H1 (cell line): ENCODE results near the gene SNED1. TPM values are rescaled to one million over a fixed set of nuclear protein-coding genes. Genes with fewer than 3 reads are reported as not detected.

Experiments used
- CTCF ChIA-PET: fragments of 300-600 bp; sonication (Branson Sonifier 250); formaldehyde crosslinking; loops from one replicate; lab custom pipeline; 2021; ENCODE audit not compliant: partially characterized antibody; lab: Charles Lee
- POLR2A ChIA-PET: fragments of 300-600 bp; sonication (Branson Sonifier 250); formaldehyde crosslinking; loops from one replicate; lab custom pipeline; 2021; ENCODE audit warnings: inconsistent platforms; ENCODE audit not compliant: partially characterized antibody; lab: Charles Lee
- DNase-seq, 2 experiments: peaks; one replicate each; pipeline versions ENCODE4 v3.0.0 to v3.0.0-alpha.2; 2010 to 2022; ENCODE audit warnings: low spot score in 2 of 2, low read depth in 1 of 2, mixed read lengths in 1 of 2
- FAIRE-seq: peaks from 2 replicates; lab custom pipeline; 2011; peaks lifted over from hg19 to GRCh38; lab: Jason Lieb, UNC
- H2AFZ ChIP-seq: 2 replicates; pipeline ENCODE4 v1.8.1; 2012; ENCODE audit warnings: low read length, inconsistent platforms
- H2AK5ac ChIP-seq: 2 replicates; pipeline ENCODE4 v1.6.1; 2013; ENCODE audit warnings: low read depth, low read length
- H2BK120ac ChIP-seq: replicated peaks from 2 replicates; pipeline ENCODE3; 2013; ENCODE audit warnings: low read depth, low read length, inconsistent platforms
- H2BK12ac ChIP-seq: 2 replicates; pipeline ENCODE4 v1.6.1; 2013; ENCODE audit warnings: low read depth, low read length
- H2BK15ac ChIP-seq: 2 replicates; pipeline ENCODE4 v1.6.1; 2013; ENCODE audit warnings: low read length
- H2BK20ac ChIP-seq: 2 replicates; pipeline ENCODE4 v1.6.1; 2013; ENCODE audit warnings: low read length
- H2BK5ac ChIP-seq: 2 replicates; pipeline ENCODE4 v1.6.1; 2013; ENCODE audit warnings: low read depth, low read length
- H3K14ac ChIP-seq: 2 replicates; pipeline ENCODE4 v1.6.1; 2013; ENCODE audit warnings: inconsistent platforms; ENCODE audit not compliant: insufficient read length
- H3K18ac ChIP-seq: 2 replicates; pipeline ENCODE4 v1.6.1; 2013; ENCODE audit warnings: low read length; ENCODE audit errors: extremely low read depth
- H3K23ac ChIP-seq: 2 replicates; pipeline ENCODE4 v1.6.1; 2013; ENCODE audit warnings: inconsistent platforms; ENCODE audit not compliant: insufficient read length
- H3K23me2 ChIP-seq: 2 replicates; pipeline ENCODE4 v1.6.1; 2013; ENCODE audit warnings: low read depth, low read length
- H3K27ac ChIP-seq: 2 replicates; pipeline ENCODE4 v1.6.1; 2011; ENCODE audit warnings: low read depth, low read length, inconsistent platforms
- H3K27me3 ChIP-seq, 4 experiments: replicated peaks in 1 of 4; 1 replicate in 1 of 4; 2 replicates in 3 of 4; pipeline versions ENCODE4 v1.6.1 to v1.8.1; 2011 to 2013; ENCODE audit warnings: low read length in 3 of 4, mild to moderate bottlenecking in 3 of 4, inconsistent platforms in 2 of 4, mixed read lengths in 2 of 4, moderate library complexity in 1 of 4; ENCODE audit not compliant: control insufficient read depth in 3 of 4, insufficient read depth in 3 of 4; ENCODE audit errors: extremely low read depth in 1 of 4
- H3K36me3 ChIP-seq, 4 experiments: 2 replicates each; pipeline versions ENCODE4 v1.6.1 to v1.8.1; 2011 to 2013; ENCODE audit warnings: mild to moderate bottlenecking in 4 of 4, low read length in 3 of 4, moderate library complexity in 2 of 4, control low read depth in 1 of 4, inconsistent platforms in 1 of 4; ENCODE audit not compliant: insufficient read depth in 4 of 4, control insufficient read depth in 2 of 4
- H3K4ac ChIP-seq: replicated peaks from 2 replicates; pipeline ENCODE3; 2013; ENCODE audit warnings: low read length, low read depth, mixed read lengths, inconsistent platforms; ENCODE audit not compliant: insufficient read length
- H3K4me1 ChIP-seq, 4 experiments: replicated peaks in 1 of 4; 1 replicate in 1 of 4; 2 replicates in 3 of 4; pipeline versions ENCODE4 v1.6.1 to v1.8.1; 2011 to 2013; ENCODE audit warnings: low read length in 3 of 4, inconsistent platforms in 2 of 4, mixed read lengths in 1 of 4; ENCODE audit not compliant: insufficient read depth in 4 of 4, control insufficient read depth in 3 of 4
- H3K4me2 ChIP-seq, 2 experiments: 2 replicates each; pipeline versions ENCODE4 v1.6.1 to v1.8.1; 2011 to 2013; ENCODE audit warnings: low read depth in 2 of 2, low read length in 2 of 2, control low read depth in 1 of 2, inconsistent platforms in 1 of 2, mild to moderate bottlenecking in 1 of 2; ENCODE audit not compliant: insufficient read depth in 1 of 2
- H3K4me3 ChIP-seq, 4 experiments: fragments of 200-600, 300-600 bp in 1 of 4; sonication (generic), shearing (Covaris generic), sonication (Bioruptor Twin) in 1 of 4; 2 replicates each; pipeline versions ENCODE4 v1.5.1 to v1.8.1; 2011 to 2016; ENCODE audit warnings: low read length in 4 of 4, low read depth in 3 of 4, control low read depth in 2 of 4, inconsistent platforms in 2 of 4, mild to moderate bottlenecking in 2 of 4, mixed read lengths in 1 of 4, moderate library complexity in 1 of 4; ENCODE audit not compliant: insufficient read depth in 2 of 4; ENCODE audit errors: extremely low read depth in 1 of 4
- H3K56ac ChIP-seq: replicated peaks from 2 replicates; pipeline ENCODE3; 2013; ENCODE audit warnings: low read depth, mild to moderate bottlenecking, mixed read lengths, low read length, inconsistent platforms; ENCODE audit not compliant: insufficient read length
- H3K79me1 ChIP-seq: 2 replicates; pipeline ENCODE4 v1.6.1; 2013; ENCODE audit warnings: low read depth, low read length, control low read depth
- H3K79me2 ChIP-seq, 2 experiments: 2 replicates each; pipeline versions ENCODE4 v1.6.1 to v1.8.1; 2012 to 2013; ENCODE audit warnings: low read length in 2 of 2, mild to moderate bottlenecking in 2 of 2, inconsistent platforms in 1 of 2; ENCODE audit not compliant: insufficient read depth in 2 of 2, control insufficient read depth in 1 of 2
- H3K9ac ChIP-seq, 4 experiments: replicated peaks in 1 of 4; 1 replicate in 1 of 4; 2 replicates in 3 of 4; pipeline versions ENCODE4 v1.6.1 to v1.8.1; 2011 to 2013; ENCODE audit warnings: low read depth in 3 of 4, low read length in 3 of 4, control low read depth in 2 of 4, mild to moderate bottlenecking in 2 of 4, moderate library complexity in 2 of 4, inconsistent platforms in 1 of 4; ENCODE audit errors: extremely low read depth in 1 of 4
- H3K9me3 ChIP-seq, 2 experiments: 2 replicates each; pipeline versions ENCODE4 v1.6.1 to v1.8.1; 2012 to 2013; ENCODE audit warnings: mild to moderate bottlenecking in 2 of 2, moderate library complexity in 2 of 2, control low read depth in 1 of 2, inconsistent platforms in 1 of 2, low read depth in 1 of 2, low read length in 1 of 2, mixed read lengths in 1 of 2; ENCODE audit not compliant: insufficient read depth in 2 of 2
- H4K20me1 ChIP-seq, 2 experiments: replicated peaks in 1 of 2; 2 replicates each; pipeline versions ENCODE3 to v1.8.1; 2011 to 2013; ENCODE audit warnings: inconsistent platforms in 2 of 2, low read length in 2 of 2, mild to moderate bottlenecking in 1 of 2; ENCODE audit not compliant: insufficient read depth in 2 of 2, control insufficient read depth in 1 of 2
- H4K5ac ChIP-seq: 2 replicates; pipeline ENCODE4 v1.6.1; 2013; ENCODE audit warnings: low read length, low read depth, mixed read lengths, inconsistent platforms; ENCODE audit not compliant: insufficient read length
- H4K8ac ChIP-seq: 2 replicates; pipeline ENCODE4 v1.8.0; 2013; ENCODE audit warnings: mild to moderate bottlenecking, moderate library complexity, low read length, inconsistent platforms; ENCODE audit not compliant: insufficient read depth; ENCODE audit errors: extremely low read depth
- H4K91ac ChIP-seq: replicated peaks from 2 replicates; pipeline ENCODE3; 2013; ENCODE audit warnings: low read length, mixed read lengths, inconsistent platforms; ENCODE audit not compliant: insufficient read length
- BRCA1 ChIP-seq: IDR thresholded peaks from 2 replicates; pipeline ENCODE4 v1.6.1; 2012; ENCODE audit warnings: low read depth, low read length, improper control_type of control experiment
- E2F6 ChIP-seq: IDR thresholded peaks from 2 replicates; pipeline ENCODE4 v1.6.1; 2012; ENCODE audit warnings: inconsistent platforms
- EZH2 ChIP-seq: fragments of 200-600 bp; sonication (generic); IDR thresholded peaks from 2 replicates; pipeline ENCODE4 v1.7.1; 2012; ENCODE audit warnings: low read depth, mild to moderate bottlenecking, moderate library complexity, low read length, inconsistent platforms; ENCODE audit not compliant: severe bottlenecking
- GTF2F1 ChIP-seq: IDR thresholded peaks from 2 replicates; pipeline ENCODE4 v1.6.1; 2012; ENCODE audit warnings: low read depth, low read length, improper control_type of control experiment, borderline replicate concordance
- KDM5A ChIP-seq: fragments of 200-600 bp; IDR thresholded peaks from 2 replicates; pipeline ENCODE4 v1.7.1; 2012; ENCODE audit warnings: mild to moderate bottlenecking, low read length, inconsistent platforms, mixed read lengths
- POLR2AphosphoS5 ChIP-seq: IDR thresholded peaks from 2 replicates; pipeline ENCODE4 v1.6.1; 2011; ENCODE audit warnings: low read depth, low read length
- RBBP5 ChIP-seq: IDR thresholded peaks from 2 replicates; pipeline ENCODE4 v1.7.1; 2012; ENCODE audit warnings: low read depth, mild to moderate bottlenecking, inconsistent platforms, low read length, moderate library complexity, borderline replicate concordance
- RNF2 ChIP-seq: fragments of 200-900, 300-1000 bp; sonication (generic); IDR thresholded peaks from 2 replicates; pipeline ENCODE4 v1.7.1; 2016; ENCODE audit warnings: borderline replicate concordance, low read depth, mild to moderate bottlenecking, antibody characterized with exemption, low read length; ENCODE audit not compliant: poor library complexity, severe bottlenecking; ENCODE audit errors: missing control alignments
- SP1 ChIP-seq: IDR thresholded peaks from 2 replicates; pipeline ENCODE4 v1.6.1; 2011; ENCODE audit warnings: low read depth, low read length
- SUZ12 ChIP-seq: fragments of 200-600 bp; sonication (generic); IDR thresholded peaks from 2 replicates; pipeline ENCODE4 v1.6.1; 2012; ENCODE audit warnings: mild to moderate bottlenecking, inconsistent platforms, low read length, moderate library complexity, mixed read lengths
- TAF1 ChIP-seq: IDR thresholded peaks from 2 replicates; pipeline ENCODE4 v1.6.1; 2011; ENCODE audit warnings: mild to moderate bottlenecking, low read depth, low read length
- WGBS, 2 experiments: shearing (Covaris generic) in 1 of 2; methylation state at CpG; one replicate each; pipeline versions ENCODE4 v1.1.6 to v1.1.7; 2013 to 2015; ENCODE audit warnings: low lambda C conversion rate in 2 of 2, mixed read lengths in 2 of 2, inconsistent platforms in 1 of 2, low coverage in 1 of 2, missing lambda C conversion rate in 1 of 2; ENCODE audit not compliant: insufficient replicate concordance in 2 of 2, insufficient coverage in 1 of 2, insufficient read length in 1 of 2; ENCODE audit errors: extremely low coverage in 1 of 2, missing lambda C conversion rate in 1 of 2; 5-methylcytosine and 5-hydroxymethylcytosine counted together
- polyA plus RNA-seq, 7 experiments: library from polyadenylated mRNA; depleted of rRNA in 3 of 7; stranded (reverse) in 5 of 7; unstranded in 2 of 7; fragments of >200 nt in 5 of 7; fragments of 200-250 nt in 2 of 7; gene quantifications; 1 replicate in 5 of 7; 2 replicates in 1 of 7; 4 replicates in 1 of 7; pipeline versions ENCODE4 v1.2.1 to v1.2.3, GENCODE V29; 2011 to 2013; ENCODE audit warnings: missing spikeins in 2 of 7, mixed read lengths in 2 of 7
- total RNA-seq: library from RNA; stranded (reverse); fragmentation: NEBNext Ultra II Directional; extraction: Animal tissue kit (Norgen Biotek cat#: 25700); gene quantifications from 2 replicates; pipeline ENCODE4 v1.2.1, GENCODE V29; 2021

Gene SNED1
- total and polyA plus RNA-seq, 2 of the 8 experiments (the other 6 are each of a cell fraction or from before 2014, with no cell fraction given), result 1.9 TPM

GRCh38 chr2:240963065-240963867, 35.2 kb upstream of the SNED1 start:
- H3K27ac ChIP-seq, result no peak overlapping the region
- H2BK120ac ChIP-seq, result no peak overlapping the region
- no peaks in the 10 kb centered on the region for H3K79me1 ChIP-seq
- no peak overlapping the region for H3K4me2 ChIP-seq
- H3K36me3 ChIP-seq, result no peaks in the 10 kb centered on the region
- peaks cover 8% of the 10 kb centered on the region; the same call in 1 of the 2 replicates for H3K23me2 ChIP-seq
- FAIRE-seq (no peak), DNase-seq (peak in 1 of 2 experiments; percentile 45)
- no peak overlapping the region for H2AFZ ChIP-seq
- no peak overlapping the region for H2BK5ac ChIP-seq
- no peak overlapping the region for H2BK20ac ChIP-seq
- no peaks in the 10 kb centered on the region for H3K9me3 ChIP-seq
- H3K79me2 ChIP-seq, result no peaks in the 10 kb centered on the region
- ChIA-PET POLR2A (no interaction called here), CTCF (interaction anchor here (0.7 to 1.1 kb wide), 3 partner anchors 20 to 112 kb away, joined by 3 to 5 read pairs (median 3); no protein-coding TSS in a partner anchor)
- H3K14ac ChIP-seq, result no peak overlapping the region
- H3K9ac ChIP-seq, result no peak overlapping the region
- no peak overlapping the region for H2BK15ac ChIP-seq
- H3K23ac ChIP-seq, result no peak overlapping the region
- H3K27me3 ChIP-seq, result no peaks in the 10 kb centered on the region
- no peak overlapping the region for H3K18ac ChIP-seq
- H4K91ac ChIP-seq, result peak overlapping the region; percentile 77
- H2AK5ac ChIP-seq, result no peak overlapping the region
- H4K5ac ChIP-seq, result no peak overlapping the region
- no peak overlapping the region for H3K4ac ChIP-seq
- H3K56ac ChIP-seq, result no peak overlapping the region
- H4K8ac ChIP-seq, result peak overlapping the region; percentile 92; the same call in 1 of the 2 replicates
- H3K4me3 ChIP-seq, result no peak overlapping the region
- 93% methylated on average over 32 of the region's 33 CpGs; no CpG with 5 or more reads in 1 of the 2 experiments for WGBS, 2 experiments
- 0 out of 2 replicates have a peak overlapping the region, but pooled peaks have one; percentile 9 for H2BK12ac ChIP-seq
- peaks cover 0 to 8% of the 10 kb centered on the region in 2 experiments for H4K20me1 ChIP-seq
- peaks cover 0 to 15% (median 6%) of the 10 kb centered on the region in 4 experiments; a peak in 5 of 7 replicates for H3K4me1 ChIP-seq
- no peak for TF ChIP-seq SUZ12
- no peak for TF ChIP-seq TAF1
- no peak for TF ChIP-seq KDM5A
- TF ChIP-seq E2F6, result no peak
- TF ChIP-seq BRCA1, result no peak
- no peak for TF ChIP-seq RBBP5
- no peak for TF ChIP-seq RNF2
- TF ChIP-seq GTF2F1, result no peak
- TF ChIP-seq EZH2, result no peak
- no peak for TF ChIP-seq SP1
- no peak for TF ChIP-seq POLR2AphosphoS5
